ENCODE measurements around the gene CATSPERE. TPM values are rescaled to one million over a fixed set of nuclear protein-coding genes. Genes with fewer than 3 reads are reported as not detected.
"Not testable (repeated sequence)": the region's sequence is repeated elsewhere in the genome, so short reads cannot be mapped to it uniquely, and the experiment has no call there.

CATSPERE gene
- polyA plus RNA-seq, 6 donors from 2014 or later = 0.16 to 1.5 (median 0.91) TPM

GRCh38 chr1:244500515-244500914 lies 39.4 kb downstream of the CATSPERE start:
- not testable (repeated sequence) for DNase-seq; H3K4me3 Mint-ChIP-seq; H3K36me3 Mint-ChIP-seq; H3K27ac Mint-ChIP-seq; H3K27me3 Mint-ChIP-seq; ATAC-seq (ENCODE audit: low read depth in 2 of 2); H3K4me1 Mint-ChIP-seq
- H3K9me3 Mint-ChIP-seq = peaks cover 0 to 16% (median 12%) of the 10 kb centered on the region in 7 donors

GRCh38 chr1:244502630-244503029 lies 41.6 kb downstream of the CATSPERE start:
- ATAC-seq (ENCODE audit: low read depth in 2 of 2) = no peak
- Mint-ChIP-seq H3K4me3 (no peak overlapping the region), H3K9me3 (peaks cover 0 to 32% (median 16%) of the 10 kb centered on the region in 7 donors), H3K27me3 (no peaks in the 10 kb centered on the region), H3K36me3 (peaks cover 0 to 2% of the 10 kb centered on the region in 2 donors), H3K27ac (peak overlapping the region in 1 of 6 donors; percentile 54), H3K4me1 (no peaks in the 10 kb centered on the region)
- DNase-seq = no peak

GRCh38 chr1:244513493-244513892 lies 52.4 kb downstream of the CATSPERE start:
- DNase-seq (no peak), ATAC-seq (ENCODE audit: low read depth in 2 of 2) (no peak)
- peaks cover 13 to 22% of the 10 kb centered on the region in 2 donors for H3K36me3 Mint-ChIP-seq
- H3K4me1 Mint-ChIP-seq = no peaks in the 10 kb centered on the region
- H3K27ac Mint-ChIP-seq = no peak overlapping the region
- H3K4me3 Mint-ChIP-seq = no peak overlapping the region
- H3K27me3 Mint-ChIP-seq = no peaks in the 10 kb centered on the region
- H3K9me3 Mint-ChIP-seq = peaks cover 12 to 29% (median 20%) of the 10 kb centered on the region in 7 donors

GRCh38 chr1:244515680-244516079 lies 54.6 kb downstream of the CATSPERE start:
- Mint-ChIP-seq H3K36me3 (peaks cover 13 to 35% of the 10 kb centered on the region in 2 donors), H3K4me1 (no peaks in the 10 kb centered on the region), H3K4me3 (no peak overlapping the region), H3K9me3 (peaks cover 10 to 23% (median 16%) of the 10 kb centered on the region in 7 donors), H3K27me3 (no peaks in the 10 kb centered on the region), H3K27ac (no peak overlapping the region)
- ATAC-seq (ENCODE audit: low read depth in 2 of 2) (no peak), DNase-seq (no peak)

- H3K9me3 Mint-ChIP-seq = peaks cover 9 to 37% (median 14%) of the 10 kb centered on the region in 7 donors
- peaks cover 0 to 9% (median 5%) of the 10 kb centered on the region in 3 donors for H3K27me3 Mint-ChIP-seq
- H3K36me3 Mint-ChIP-seq = peaks cover 5 to 36% of the 10 kb centered on the region in 2 donors
- H3K4me1 Mint-ChIP-seq = no peaks in the 10 kb centered on the region
- ATAC-seq (ENCODE audit: low read depth in 2 of 2) = no peak
- H3K4me3 Mint-ChIP-seq = no peak overlapping the region
- H3K27ac Mint-ChIP-seq = no peak overlapping the region
- DNase-seq = no peak
Measured at GRCh38 chr1:244536316-244536715, 75.2 kb downstream of the CATSPERE start.

GRCh38 chr1:244545511-244545910 lies 84.4 kb downstream of the CATSPERE start:
- H3K27ac Mint-ChIP-seq = no peak overlapping the region
- H3K27me3 Mint-ChIP-seq = no peaks in the 10 kb centered on the region
- no peaks in the 10 kb centered on the region for H3K4me1 Mint-ChIP-seq
- no peak for ATAC-seq (ENCODE audit: low read depth in 2 of 2)
- peaks cover 6 to 22% (median 16%) of the 10 kb centered on the region in 7 donors for H3K9me3 Mint-ChIP-seq
- no peak for DNase-seq
- peaks cover 15 to 21% of the 10 kb centered on the region in 2 donors for H3K36me3 Mint-ChIP-seq
- no peak overlapping the region for H3K4me3 Mint-ChIP-seq

- Mint-ChIP-seq H3K4me3 (no peak overlapping the region), H3K27ac (no peak overlapping the region), H3K27me3 (no peaks in the 10 kb centered on the region), H3K36me3 (peaks cover 15 to 21% of the 10 kb centered on the region in 2 donors), H3K9me3 (peaks cover 8 to 24% (median 16%) of the 10 kb centered on the region in 7 donors), H3K4me1 (no peaks in the 10 kb centered on the region)
- no peak for DNase-seq
- ATAC-seq (ENCODE audit: low read depth in 2 of 2) = no peak
Measured at GRCh38 chr1:244548558-244549115, 87.6 kb downstream of the CATSPERE start.

GRCh38 chr1:244552336-244552735 lies 91.3 kb downstream of the CATSPERE start:
- DNase-seq (no peak), ATAC-seq (ENCODE audit: low read depth in 2 of 2) (no peak)
- Mint-ChIP-seq H3K27me3 (no peaks in the 10 kb centered on the region), H3K4me3 (no peak overlapping the region), H3K36me3 (peaks cover 5 to 7% of the 10 kb centered on the region in 2 donors), H3K27ac (no peak overlapping the region), H3K4me1 (no peaks in the 10 kb centered on the region), H3K9me3 (peaks cover 6 to 41% (median 18%) of the 10 kb centered on the region in 7 donors)

GRCh38 chr1:244556263-244556662 lies 95.2 kb downstream of the CATSPERE start:
- Mint-ChIP-seq H3K4me3 (no peak overlapping the region), H3K36me3 (peaks cover 11 to 15% of the 10 kb centered on the region in 2 donors), H3K4me1 (no peaks in the 10 kb centered on the region), H3K9me3 (peaks cover 5 to 46% (median 18%) of the 10 kb centered on the region in 7 donors), H3K27me3 (no peaks in the 10 kb centered on the region), H3K27ac (no peak overlapping the region)
- no peak for DNase-seq
- ATAC-seq (ENCODE audit: low read depth in 2 of 2) = no peak

GRCh38 chr1:244557565-244557964 lies 96.5 kb downstream of the CATSPERE start:
- DNase-seq (no peak), ATAC-seq (ENCODE audit: low read depth in 2 of 2) (no peak)
- H3K9me3 Mint-ChIP-seq = peaks cover 5 to 46% (median 16%) of the 10 kb centered on the region in 7 donors
- no peaks in the 10 kb centered on the region for H3K27me3 Mint-ChIP-seq
- H3K4me3 Mint-ChIP-seq = no peak overlapping the region
- no peaks in the 10 kb centered on the region for H3K4me1 Mint-ChIP-seq
- H3K27ac Mint-ChIP-seq = no peak overlapping the region
- peaks cover 11 to 17% of the 10 kb centered on the region in 2 donors for H3K36me3 Mint-ChIP-seq

GRCh38 chr1:244559561-244559960 lies 98.5 kb downstream of the CATSPERE start:
- Mint-ChIP-seq H3K4me3 (no peak overlapping the region), H3K9me3 (peaks cover 9 to 40% (median 26%) of the 10 kb centered on the region in 7 donors)

GRCh38 chr1:244562877-244563276 lies 101.8 kb downstream of the CATSPERE start:
- not testable (repeated sequence) for H3K4me3 Mint-ChIP-seq; H3K27me3 Mint-ChIP-seq; ATAC-seq (ENCODE audit: low read depth in 2 of 2); H3K4me1 Mint-ChIP-seq; H3K27ac Mint-ChIP-seq; DNase-seq
- H3K36me3 Mint-ChIP-seq = peaks cover 17 to 25% of the 10 kb centered on the region in 2 donors
- peaks cover 5 to 18% (median 12%) of the 10 kb centered on the region in 7 donors for H3K9me3 Mint-ChIP-seq

More at GRCh38 chr1:244559561-244559960, 98.5 kb downstream of the CATSPERE start:
- DNase-seq (no peak), ATAC-seq (ENCODE audit: low read depth in 2 of 2) (no peak)
- H3K36me3 Mint-ChIP-seq = peaks cover 16 to 17% of the 10 kb centered on the region in 2 donors
- no peak overlapping the region for H3K27ac Mint-ChIP-seq
- H3K27me3 Mint-ChIP-seq = no peaks in the 10 kb centered on the region
- H3K4me1 Mint-ChIP-seq = no peaks in the 10 kb centered on the region

GRCh38 chr1:244573768-244574167 lies 112.7 kb downstream of the CATSPERE start:
- Mint-ChIP-seq H3K9me3 (peaks cover 10 to 50% (median 37%) of the 10 kb centered on the region in 7 donors), H3K27me3 (no peaks in the 10 kb centered on the region), H3K4me3 (no peak overlapping the region), H3K27ac (no peak overlapping the region), H3K4me1 (no peaks in the 10 kb centered on the region), H3K36me3 (peaks cover 9 to 17% of the 10 kb centered on the region in 2 donors)
- DNase-seq = no peak
- ATAC-seq (ENCODE audit: low read depth in 2 of 2) = no peak

GRCh38 chr1:244576259-244576892 lies 115.3 kb downstream of the CATSPERE start:
- no peaks in the 10 kb centered on the region for H3K4me1 Mint-ChIP-seq
- H3K27me3 Mint-ChIP-seq = no peaks in the 10 kb centered on the region
- H3K9me3 Mint-ChIP-seq = peaks cover 10 to 57% (median 37%) of the 10 kb centered on the region in 7 donors
- ATAC-seq (ENCODE audit: low read depth in 2 of 2) (no peak), DNase-seq (no peak)
- H3K4me3 Mint-ChIP-seq = no peak overlapping the region
- peaks cover 9 to 17% of the 10 kb centered on the region in 2 donors for H3K36me3 Mint-ChIP-seq
- no peak overlapping the region for H3K27ac Mint-ChIP-seq
